GM23338 (cell line): ENCODE data around the gene EMILIN3. TPM values are rescaled to one million over a fixed set of nuclear protein-coding genes. Genes with fewer than 3 reads are reported as not detected.

Experiments used
- ATAC-seq: fragments of 200-7000 bp; cut with Tn5 transposase; 3 replicates; pipeline ENCODE4 v1.9.1; 2020
- DNase-seq: peaks from one replicate; pipeline ENCODE4 v3.0.0-alpha.2; 2015; ENCODE audit warnings: low spot score
- H2AFZ ChIP-seq: fragments of 200-600 bp; sonication (generic); 2 replicates; pipeline ENCODE4 v1.8.0; 2016; ENCODE audit warnings: antibody characterized with exemption, mild to moderate bottlenecking, moderate library complexity
- H3F3A ChIP-seq: fragments of 200-600 bp; sonication (generic); replicated peaks from 2 replicates; pipeline ENCODE4 v1.8.0; 2017; ENCODE audit warnings: antibody characterized with exemption, mixed run types, low read depth
- H3K27ac ChIP-seq: fragments of 200-600 bp; sonication (generic); 2 replicates; pipeline ENCODE4 v1.6.1; 2016; ENCODE audit warnings: low read depth
- H3K27me3 ChIP-seq: fragments of 200-600 bp; sonication (generic); 2 replicates; pipeline ENCODE4 v1.8.0; 2016; ENCODE audit warnings: mild to moderate bottlenecking, mixed run types, moderate library complexity; ENCODE audit not compliant: insufficient read depth
- H3K36me3 ChIP-seq: fragments of 200-600 bp; sonication (generic); 2 replicates; pipeline ENCODE4 v1.8.0; 2016; ENCODE audit warnings: mild to moderate bottlenecking; ENCODE audit not compliant: insufficient read depth
- H3K4me1 ChIP-seq: fragments of 200-600 bp; sonication (generic); 2 replicates; pipeline ENCODE4 v1.8.0; 2016; ENCODE audit warnings: mild to moderate bottlenecking, moderate library complexity; ENCODE audit not compliant: insufficient read depth
- H3K4me2 ChIP-seq: fragments of 200-600 bp; sonication (generic); 2 replicates; pipeline ENCODE4 v1.7.1; 2017; ENCODE audit warnings: mixed run types
- H3K4me3 ChIP-seq: fragments of 200-600 bp; sonication (generic); 2 replicates; pipeline ENCODE4 v1.6.1; 2016; ENCODE audit warnings: mixed run types
- H3K79me2 ChIP-seq: fragments of 200-600 bp; sonication (generic); replicated peaks from 2 replicates; pipeline ENCODE4 v1.8.0; 2017; ENCODE audit warnings: mild to moderate bottlenecking; ENCODE audit not compliant: insufficient read depth
- H3K9me2 ChIP-seq: fragments of 200-600 bp; sonication (generic); 2 replicates; pipeline ENCODE4 v1.8.0; 2017; ENCODE audit not compliant: insufficient read depth
- H4K20me1 ChIP-seq: fragments of 200-600 bp; sonication (generic); replicated peaks from 2 replicates; pipeline ENCODE4 v1.8.0; 2017; ENCODE audit warnings: mild to moderate bottlenecking; ENCODE audit not compliant: insufficient read depth
- H3K27ac Mint-ChIP-seq: 2 replicates; pipeline ENCODE4 v1.8.0; 2020; ENCODE audit warnings: inconsistent platforms, mild to moderate bottlenecking, moderate library complexity, mixed read lengths
- H3K27me3 Mint-ChIP-seq: 3 replicates; pipeline ENCODE4 v1.8.0; 2022; ENCODE audit warnings: low read depth, mild to moderate bottlenecking, moderate library complexity, mixed read lengths, inconsistent platforms; ENCODE audit not compliant: insufficient read depth, poor library complexity
- H3K36me3 Mint-ChIP-seq: 3 replicates; pipeline ENCODE4 v1.8.0; 2021; ENCODE audit warnings: low read depth, mild to moderate bottlenecking, inconsistent platforms, moderate library complexity, mixed read lengths
- H3K4me1 Mint-ChIP-seq: 3 replicates; pipeline ENCODE4 v1.8.0; 2020; ENCODE audit warnings: mild to moderate bottlenecking, inconsistent platforms, mixed read lengths
- H3K4me3 Mint-ChIP-seq: 3 replicates; pipeline ENCODE4 v1.8.0; 2021; ENCODE audit warnings: moderate library complexity, mild to moderate bottlenecking, inconsistent platforms, mixed read lengths
- H3K9me3 Mint-ChIP-seq: 3 replicates; pipeline ENCODE4 v1.8.0; 2020; ENCODE audit warnings: moderate library complexity, mild to moderate bottlenecking, inconsistent platforms, mixed read lengths
- CREB1 ChIP-seq: fragments of 250-450 bp; sonication (Bioruptor Pico); IDR thresholded peaks from 2 replicates; pipeline ENCODE4 v1.5.0; 2020; ENCODE audit warnings: low read depth, mild to moderate bottlenecking, moderate library complexity
- CTCF ChIP-seq, 2 experiments: fragments of 200-600 bp in 1 of 2; sonication (generic) in 1 of 2; conservative IDR thresholded peaks; 2 replicates each; pipeline versions ENCODE4 v1.5.1 to v1.6.1; 2016 to 2017; ENCODE audit warnings: antibody characterized with exemption in 2 of 2, low read depth in 2 of 2, mild to moderate bottlenecking in 2 of 2, moderate library complexity in 1 of 2
- ETS1 ChIP-seq: IDR thresholded peaks from 2 replicates; pipeline ENCODE4 v1.6.1; 2016; ENCODE audit warnings: antibody characterized with exemption
- EZH2 ChIP-seq: fragments of 200-600 bp; sonication (generic); IDR thresholded peaks from one replicate; pipeline ENCODE4 v1.8.0; 2017; ENCODE audit warnings: antibody characterized with exemption, mild to moderate bottlenecking, low read depth; ENCODE audit not compliant: unreplicated experiment
- JUNB ChIP-seq: IDR thresholded peaks from one replicate; pipeline ENCODE4 v1.6.1; 2016; ENCODE audit warnings: antibody characterized with exemption; ENCODE audit not compliant: unreplicated experiment
- NANOG ChIP-seq: IDR thresholded peaks from 2 replicates; pipeline ENCODE4 v1.6.1; 2016; ENCODE audit warnings: antibody characterized with exemption, borderline replicate concordance
- POLR2AphosphoS5 ChIP-seq: IDR thresholded peaks from 2 replicates; pipeline ENCODE4 v1.6.1; 2016; ENCODE audit warnings: antibody characterized with exemption, low read depth
- REST ChIP-seq: IDR thresholded peaks from one replicate; pipeline ENCODE4 v1.6.1; 2018; ENCODE audit warnings: antibody characterized with exemption; ENCODE audit not compliant: unreplicated experiment
- STAT1 ChIP-seq: IDR thresholded peaks from one replicate; pipeline ENCODE4 v1.6.1; 2016; ENCODE audit warnings: antibody characterized with exemption; ENCODE audit not compliant: unreplicated experiment
- ZNF114 ChIP-seq: fragments of 250-450 bp; sonication (Bioruptor Pico); IDR thresholded peaks from 2 replicates; pipeline ENCODE4 v1.5.0; 2020; ENCODE audit warnings: mild to moderate bottlenecking, moderate library complexity
- ZNF331 ChIP-seq: fragments of 250-450 bp; sonication (Bioruptor Pico); IDR thresholded peaks from 2 replicates; pipeline ENCODE4 v1.5.0; 2020; ENCODE audit warnings: low read depth, mild to moderate bottlenecking, moderate library complexity
- polyA plus RNA-seq: library from polyadenylated mRNA; unstranded; fragments of >200 nt; fragmentation: Nextera tagmentation; extraction: Ambion mirVana; gene quantifications from 2 replicates; pipeline ENCODE4 v1.2.1, GENCODE V29; 2016
- total RNA-seq: library from RNA; depleted of rRNA; stranded (reverse); fragments of >200 nt; shearing (Covaris generic); gene quantifications from 2 replicates; pipeline ENCODE4 v1.2.3, GENCODE V29; 2014

Gene EMILIN3
- total and polyA plus RNA-seq, 2 experiments from 2014 or later: 0.53 to 6.6 TPM

- no peak for TF ChIP-seq ETS1
- TF ChIP-seq POLR2AphosphoS5: no peak
- TF ChIP-seq EZH2: no peak
- no peak for TF ChIP-seq JUNB
- no peak for TF ChIP-seq ZNF331 (CRISPR knock-in tag)
- no peak for TF ChIP-seq ZNF114
Observed at GRCh38 chr20:41367393-41367695, 726 bp upstream of the EMILIN3 start (continued).

GRCh38 chr20:41365777-41366545, 657 bp downstream of the EMILIN3 start:
- no peak overlapping the region for H3K27ac ChIP-seq
- peak overlapping the region; percentile 85 for H2AFZ ChIP-seq
- no peaks in the 10 kb centered on the region for H4K20me1 ChIP-seq
- peaks cover 7% of the 10 kb centered on the region; the same call in 1 of the 2 replicates for H3F3A ChIP-seq
- H3K4me2 ChIP-seq: peak overlapping the region; percentile 84
- peaks cover 5% of the 10 kb centered on the region; the same call in 2 of the 3 replicates for H3K36me3 Mint-ChIP-seq
- H3K27ac Mint-ChIP-seq: no peak overlapping the region
- H3K9me3 Mint-ChIP-seq: peaks cover 7% of the 10 kb centered on the region; the same call in 2 of the 3 replicates
- H3K79me2 ChIP-seq: no peaks in the 10 kb centered on the region
- peaks cover 11% of the 10 kb centered on the region for H3K4me1 Mint-ChIP-seq
- peak; percentile 46 for TF ChIP-seq EZH2
- no peak for TF ChIP-seq ETS1
- peaks cover 56% of the 10 kb centered on the region for H3K27me3 ChIP-seq
- peaks cover 5% of the 10 kb centered on the region; the same call in 1 of the 2 replicates for H3K4me1 ChIP-seq
- peak overlapping the region; percentile 59 for H3K4me3 Mint-ChIP-seq
- H3K27me3 Mint-ChIP-seq: peaks cover 38% of the 10 kb centered on the region
- H3K9me2 ChIP-seq: no peaks in the 10 kb centered on the region
- H3K36me3 ChIP-seq: no peaks in the 10 kb centered on the region
- peak; percentile 58 for ATAC-seq
- peak overlapping the region; percentile 59 for H3K4me3 ChIP-seq
- DNase-seq: peak; percentile 61

- Histone ChIP-seq H3K4me2 (peak overlapping the region; percentile 84), H3K27ac (no peak overlapping the region), H3K36me3 (no peaks in the 10 kb centered on the region), H4K20me1 (no peaks in the 10 kb centered on the region), H3K4me1 (peaks cover 5% of the 10 kb centered on the region; the same call in 1 of the 2 replicates), H3K27me3 (peaks cover 56% of the 10 kb centered on the region), H3K9me2 (no peaks in the 10 kb centered on the region), H2AFZ (peak overlapping the region; percentile 85), H3K79me2 (no peaks in the 10 kb centered on the region), H3F3A (peaks cover 7% of the 10 kb centered on the region; the same call in 1 of the 2 replicates), H3K4me3 (peak overlapping the region; percentile 59)
- Mint-ChIP-seq H3K4me1 (peaks cover 11% of the 10 kb centered on the region), H3K4me3 (peak overlapping the region; percentile 59), H3K36me3 (peaks cover 2% of the 10 kb centered on the region; the same call in 2 of the 3 replicates), H3K27me3 (peaks cover 38% of the 10 kb centered on the region), H3K9me3 (peaks cover 3% of the 10 kb centered on the region; the same call in 1 of the 3 replicates), H3K27ac (no peak overlapping the region)
- ATAC-seq: no peak
- no peak for DNase-seq
- TF ChIP-seq EZH2 (no peak), POLR2AphosphoS5 (no peak), REST (no peak), ZNF114 (no peak), STAT1 (no peak), NANOG (no peak), JUNB (no peak), CREB1 (CRISPR knock-in tag) (no peak), CTCF (conservative IDR thresholded peaks at IDR 0.05; ENCODE audit: low read depth in 2 of 2) (no peak)
Observed at GRCh38 chr20:41364967-41365765, 1.5 kb downstream of the EMILIN3 start.
